Prostate gland (tissue), 2 donors: ENCODE measurements around the gene SUN5. TPM values are rescaled to one million over a fixed set of nuclear protein-coding genes. Genes with fewer than 3 reads are reported as not detected.

Experiments used
- DNase-seq: peaks from one replicate; pipeline ENCODE4 v3.0.0-alpha.2; 2019; ENCODE audit warnings: low spot score
- H3K27ac ChIP-seq, 2 donors: fragments of 200-600 bp; sonication (generic); 2 replicates each; pipeline ENCODE4 v1.5.1; 2017 to 2019
- H3K27me3 ChIP-seq: fragments of 200-600 bp; sonication (generic); replicated peaks from 2 replicates; pipeline ENCODE4 v1.5.1; 2019; ENCODE audit not compliant: insufficient read depth
- H3K36me3 ChIP-seq, 2 donors: fragments of 200-600 bp; sonication (generic); 1 replicate in 1 of 2; 2 replicates in 1 of 2; pipeline versions ENCODE4 v1.5.1 to v1.8.1; 2017 to 2019
- H3K4me1 ChIP-seq: fragments of 200-600 bp; sonication (generic); replicated peaks from 2 replicates; pipeline ENCODE4 v1.5.1; 2019
- H3K4me3 ChIP-seq, 2 donors: fragments of 200-600 bp; sonication (generic); 2 replicates each; pipeline ENCODE4 v1.5.1; 2017 to 2019
- H3K9me3 ChIP-seq: fragments of 200-600 bp; sonication (generic); 2 replicates; pipeline ENCODE4 v1.5.1; 2017
- POLR2A ChIP-seq: fragments of 450-650 bp; IDR thresholded peaks from one replicate; pipeline ENCODE4 v1.6.1; 2016; ENCODE audit warnings: antibody characterized with exemption, mild to moderate bottlenecking
- POLR2AphosphoS5 ChIP-seq: sonication (generic); formaldehyde crosslinking; IDR thresholded peaks from one replicate; pipeline ENCODE4 v1.6.1; 2017; ENCODE audit warnings: antibody characterized with exemption
- WGBS: methylation state at CpG from one replicate; pipeline ENCODE4 v1.1.5; 2018; 5-methylcytosine and 5-hydroxymethylcytosine counted together
- intact Hi-C: fragments of 100-400 bp; cut with DNase I; formaldehyde crosslinking; loops from one replicate; pipeline ENCODE4 v1.14.2; 2022
- total RNA-seq, 2 donors: library from RNA; depleted of rRNA; stranded (reverse); fragments of >200 nt; gene quantifications; one replicate each; pipeline ENCODE4 v1.1.0, GENCODE V29; 2016
- TF ChIP-seq, protein P1 (sequence below), 4 experiments: fragments of 200-600 bp in 2 of 4; fragments of 450-650 bp in 2 of 4; sonication (generic) in 2 of 4; IDR thresholded peaks; 1 replicate in 3 of 4; 2 replicates in 1 of 4; pipeline ENCODE4 v1.5.1; 2016 to 2019; ENCODE audit warnings: antibody characterized with exemption in 4 of 4, mild to moderate bottlenecking in 2 of 4, moderate library complexity in 2 of 4

SUN5 gene
- total RNA-seq, 2 donors from 2014 or later, result 4.7 TPM; not detected in 1

DNA sequence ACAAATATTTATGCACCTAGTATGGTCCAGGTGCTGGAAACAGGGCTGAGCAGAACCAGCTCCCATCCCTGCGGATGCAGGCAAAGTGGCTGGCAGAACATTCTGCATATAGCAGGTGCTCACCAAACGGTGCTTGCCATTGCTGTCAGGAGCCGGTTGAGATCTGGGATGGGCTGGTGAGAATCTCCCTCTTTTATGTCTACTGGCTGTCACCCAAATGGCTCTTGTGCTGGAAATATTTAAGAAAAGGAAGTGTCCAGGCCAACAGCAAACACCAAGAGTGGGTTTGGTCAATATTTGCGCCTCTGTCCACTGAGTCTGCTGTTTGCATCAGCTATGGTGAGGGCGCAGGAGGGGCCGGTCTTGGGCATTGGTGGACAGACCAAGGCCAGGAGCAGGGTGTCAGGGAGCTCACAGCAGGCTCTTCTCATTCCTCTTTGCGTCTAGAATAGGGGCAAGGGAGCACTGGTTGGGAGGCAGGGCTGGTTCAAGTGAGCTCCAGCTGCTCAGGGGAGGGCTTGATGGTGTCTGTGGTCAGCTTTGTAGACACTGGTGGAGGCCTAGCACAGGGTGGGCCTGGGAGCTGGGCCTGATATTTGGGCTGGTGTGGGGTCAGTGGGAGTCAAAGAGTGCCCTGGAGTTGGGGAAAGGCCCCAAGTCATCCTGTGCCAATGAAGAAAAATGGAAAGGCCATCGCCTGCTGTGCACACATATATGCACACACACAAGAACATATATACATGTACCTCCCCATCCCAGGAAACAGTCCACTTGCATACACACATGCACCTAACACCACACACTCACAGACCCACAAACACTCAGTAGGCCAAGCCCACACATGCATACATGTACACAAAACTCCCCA, 1.9 kb upstream of the SUN5 start:
- TF ChIP-seq POLR2A (no peak), POLR2AphosphoS5 (no peak)
- TF ChIP-seq, protein P1, sequence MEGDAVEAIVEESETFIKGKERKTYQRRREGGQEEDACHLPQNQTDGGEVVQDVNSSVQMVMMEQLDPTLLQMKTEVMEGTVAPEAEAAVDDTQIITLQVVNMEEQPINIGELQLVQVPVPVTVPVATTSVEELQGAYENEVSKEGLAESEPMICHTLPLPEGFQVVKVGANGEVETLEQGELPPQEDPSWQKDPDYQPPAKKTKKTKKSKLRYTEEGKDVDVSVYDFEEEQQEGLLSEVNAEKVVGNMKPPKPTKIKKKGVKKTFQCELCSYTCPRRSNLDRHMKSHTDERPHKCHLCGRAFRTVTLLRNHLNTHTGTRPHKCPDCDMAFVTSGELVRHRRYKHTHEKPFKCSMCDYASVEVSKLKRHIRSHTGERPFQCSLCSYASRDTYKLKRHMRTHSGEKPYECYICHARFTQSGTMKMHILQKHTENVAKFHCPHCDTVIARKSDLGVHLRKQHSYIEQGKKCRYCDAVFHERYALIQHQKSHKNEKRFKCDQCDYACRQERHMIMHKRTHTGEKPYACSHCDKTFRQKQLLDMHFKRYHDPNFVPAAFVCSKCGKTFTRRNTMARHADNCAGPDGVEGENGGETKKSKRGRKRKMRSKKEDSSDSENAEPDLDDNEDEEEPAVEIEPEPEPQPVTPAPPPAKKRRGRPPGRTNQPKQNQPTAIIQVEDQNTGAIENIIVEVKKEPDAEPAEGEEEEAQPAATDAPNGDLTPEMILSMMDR (IDR thresholded peaks at IDR 0.05), result no peak
- Histone ChIP-seq H3K27me3 (no peaks in the 10 kb centered on the region), H3K27ac (no peak overlapping the region), H3K4me1 (peaks cover 4% of the 10 kb centered on the region), H3K9me3 (no peaks in the 10 kb centered on the region), H3K36me3 (no peaks in the 10 kb centered on the region), H3K4me3 (no peak overlapping the region)
- intact Hi-C loops, result no loop called here
- peak; percentile 14 for DNase-seq
- 70% methylated on average over 8 of the region's 8 CpGs for WGBS

DNA sequence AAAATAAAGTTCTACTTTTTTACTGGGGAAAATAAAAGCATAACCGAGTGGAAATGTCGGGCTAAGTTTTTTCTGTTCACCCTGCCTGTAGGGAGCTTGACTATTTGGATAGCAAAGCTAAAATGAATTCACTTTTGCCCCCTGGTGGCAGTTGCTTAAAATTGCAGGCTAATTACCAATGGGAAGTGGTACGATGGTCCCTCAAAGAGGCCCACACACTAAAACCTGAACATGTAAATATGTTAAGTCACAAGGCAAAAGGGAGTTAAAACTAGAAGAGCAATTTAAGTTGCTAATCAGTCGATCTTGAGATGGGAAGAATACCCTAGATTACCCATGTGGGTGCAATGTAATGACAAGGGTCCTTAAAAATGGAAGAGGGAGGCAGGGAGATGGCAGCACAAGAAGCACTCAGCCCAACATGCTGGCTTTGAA, 916 bp upstream of the SUN5 start:
- Histone ChIP-seq H3K9me3 (no peaks in the 10 kb centered on the region), H3K4me1 (peaks cover 4% of the 10 kb centered on the region), H3K27ac (no peak overlapping the region), H3K27me3 (no peaks in the 10 kb centered on the region), H3K36me3 (no peaks in the 10 kb centered on the region), H3K4me3 (no peak overlapping the region)
- no peak for DNase-seq
- 59% methylated on average over 4 of the region's 4 CpGs for WGBS
- intact Hi-C loops, result no loop called here
- TF ChIP-seq POLR2AphosphoS5, result no peak
- TF ChIP-seq, protein P1 (IDR thresholded peaks at IDR 0.05), result peak in 1 of 4 experiments; percentile 36

DNA sequence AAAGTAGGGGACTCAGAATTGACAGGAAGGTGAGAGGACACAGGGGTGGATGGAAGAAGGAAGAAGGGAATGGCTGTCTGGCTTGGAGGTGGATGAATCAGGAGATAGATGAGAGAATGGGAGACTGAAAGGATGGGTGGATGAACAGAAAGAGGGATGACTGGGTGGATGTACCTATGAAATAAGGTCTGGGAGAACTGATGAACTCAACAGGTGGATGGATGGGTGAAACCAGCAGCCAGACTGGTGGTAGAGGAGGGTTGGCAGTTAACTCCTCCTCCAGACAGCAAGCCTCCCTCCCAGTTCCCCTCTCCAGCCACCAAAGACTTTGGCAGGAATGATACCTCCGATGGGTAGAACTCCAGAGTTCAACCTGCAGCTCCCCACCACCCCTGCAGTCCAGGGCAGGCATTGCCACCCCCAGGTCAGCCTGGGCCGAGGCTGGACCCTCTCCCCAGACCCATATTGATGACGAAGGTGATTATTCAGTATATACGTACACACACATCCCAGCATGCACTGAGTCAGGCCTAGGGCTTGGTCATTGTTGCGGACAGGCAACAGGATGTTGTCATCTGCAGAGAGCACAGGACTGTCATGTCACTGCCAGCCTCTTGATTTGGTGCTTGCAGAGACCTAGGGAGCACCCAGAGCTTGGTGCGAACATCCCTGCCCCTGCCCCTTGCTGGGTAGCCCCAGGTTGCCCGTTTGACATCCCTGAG, 2.0 kb downstream of the SUN5 start:
- 91% methylated on average over 7 of the region's 7 CpGs for WGBS
- DNase-seq, result no peak
- TF ChIP-seq POLR2A, result no peak
- TF ChIP-seq, protein P1 (IDR thresholded peaks at IDR 0.05), result no peak
- TF ChIP-seq POLR2AphosphoS5, result no peak
- intact Hi-C loops, result no loop called here
- H3K27me3 ChIP-seq, result no peaks in the 10 kb centered on the region
- no peaks in the 10 kb centered on the region for H3K4me1 ChIP-seq
- no peak overlapping the region for H3K4me3 ChIP-seq
- H3K27ac ChIP-seq, result no peak overlapping the region
- no peaks in the 10 kb centered on the region for H3K36me3 ChIP-seq
- no peaks in the 10 kb centered on the region for H3K9me3 ChIP-seq

DNA sequence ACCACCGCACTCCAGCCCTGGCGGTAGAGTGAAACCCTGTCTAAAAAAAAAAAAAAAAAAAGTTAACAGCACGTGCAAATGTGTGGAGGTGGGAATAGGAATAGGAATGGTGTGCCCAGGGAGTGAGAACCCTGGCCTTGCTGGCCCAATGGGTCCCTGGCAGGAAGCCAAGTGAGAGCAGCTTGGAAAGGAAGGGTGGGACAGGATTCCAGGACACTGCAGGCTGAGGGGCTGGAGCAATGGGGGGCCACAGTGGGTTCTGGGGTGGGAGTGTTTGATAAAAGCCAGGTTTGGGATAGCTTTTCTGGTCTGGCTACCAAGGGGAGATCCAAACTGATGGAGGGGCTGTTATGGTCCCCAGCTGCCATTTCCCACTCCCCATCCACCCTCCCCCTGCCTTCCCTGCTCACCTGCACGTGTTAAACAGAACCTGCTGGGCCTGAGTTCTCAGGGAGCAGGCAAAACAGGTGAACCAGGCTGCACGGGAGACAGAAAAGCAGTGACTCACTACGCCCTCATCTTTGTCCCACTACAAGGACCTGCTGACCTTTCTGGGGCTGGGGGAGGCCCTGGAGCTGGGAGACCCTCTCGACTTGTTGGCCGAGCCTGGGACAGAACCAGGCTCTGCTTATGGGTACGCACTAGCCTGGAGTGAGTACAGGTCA, 3.3 kb downstream of the SUN5 start:
- H3K4me1 ChIP-seq, result no peaks in the 10 kb centered on the region
- intact Hi-C loops, result no loop called here
- TF ChIP-seq POLR2AphosphoS5, result no peak
- TF ChIP-seq POLR2A, result no peak
- TF ChIP-seq, protein P1 (IDR thresholded peaks at IDR 0.05), result no peak
- no peaks in the 10 kb centered on the region for H3K9me3 ChIP-seq
- DNase-seq, result no peak
- H3K27me3 ChIP-seq, result no peaks in the 10 kb centered on the region
- H3K4me3 ChIP-seq, result no peak overlapping the region
- WGBS, result 65% methylated on average over 9 of the region's 9 CpGs
- H3K36me3 ChIP-seq, result no peaks in the 10 kb centered on the region
- H3K27ac ChIP-seq, result no peak overlapping the region
